Neural crest cell (in vitro differentiated cells): ENCODE measurements around the gene CA9. TPM values are rescaled to one million over a fixed set of nuclear protein-coding genes. Genes with fewer than 3 reads are reported as not detected.
A peak's percentile ranks its signal among the peaks of the same experiment; 100 is the strongest.

ENCODE experiments used
- DNase-seq: peaks from one replicate; pipeline ENCODE4 v3.0.0; 2021; ENCODE audit warnings: low read depth, mixed read lengths, low spot score
- H3K27ac Mint-ChIP-seq: one replicate; pipeline ENCODE4 v1.8.0; 2021; ENCODE audit warnings: mild to moderate bottlenecking, mixed read lengths; ENCODE audit not compliant: unreplicated experiment
- H3K27me3 Mint-ChIP-seq: 2 replicates; pipeline ENCODE4 v1.8.0; 2021; ENCODE audit warnings: low read depth, mild to moderate bottlenecking, mixed read lengths
- H3K36me3 Mint-ChIP-seq: 2 replicates; pipeline ENCODE4 v1.8.0; 2021; ENCODE audit warnings: low read depth, mild to moderate bottlenecking, mixed read lengths
- H3K4me1 Mint-ChIP-seq: 2 replicates; pipeline ENCODE4 v1.8.0; 2021; ENCODE audit warnings: mixed read lengths
- H3K4me3 Mint-ChIP-seq: one replicate; pipeline ENCODE4 v1.8.0; 2021; ENCODE audit warnings: mild to moderate bottlenecking, mixed read lengths
- H3K9me3 Mint-ChIP-seq: 2 replicates; pipeline ENCODE4 v1.8.0; 2021; ENCODE audit warnings: mixed read lengths
- microRNA-seq: library from miRNA; unstranded; fragments of <30 nt; microRNA quantifications from one replicate; pipeline ENCODE4, GENCODE V29; 2020
- total RNA-seq: library from RNA; stranded (reverse); gene quantifications from 2 replicates; pipeline ENCODE4 v1.2.1, GENCODE V29; 2021
- TF ChIP-seq, protein P1 (sequence below): fragments of 200-600 bp; sonication (generic); conservative IDR thresholded peaks from 2 replicates; pipeline ENCODE4 v1.5.0; 2021; ENCODE audit warnings: antibody characterized with exemption, mild to moderate bottlenecking

CA9 gene
- total RNA-seq, 1 donor from 2014 or later = 0.63 TPM

DNA sequence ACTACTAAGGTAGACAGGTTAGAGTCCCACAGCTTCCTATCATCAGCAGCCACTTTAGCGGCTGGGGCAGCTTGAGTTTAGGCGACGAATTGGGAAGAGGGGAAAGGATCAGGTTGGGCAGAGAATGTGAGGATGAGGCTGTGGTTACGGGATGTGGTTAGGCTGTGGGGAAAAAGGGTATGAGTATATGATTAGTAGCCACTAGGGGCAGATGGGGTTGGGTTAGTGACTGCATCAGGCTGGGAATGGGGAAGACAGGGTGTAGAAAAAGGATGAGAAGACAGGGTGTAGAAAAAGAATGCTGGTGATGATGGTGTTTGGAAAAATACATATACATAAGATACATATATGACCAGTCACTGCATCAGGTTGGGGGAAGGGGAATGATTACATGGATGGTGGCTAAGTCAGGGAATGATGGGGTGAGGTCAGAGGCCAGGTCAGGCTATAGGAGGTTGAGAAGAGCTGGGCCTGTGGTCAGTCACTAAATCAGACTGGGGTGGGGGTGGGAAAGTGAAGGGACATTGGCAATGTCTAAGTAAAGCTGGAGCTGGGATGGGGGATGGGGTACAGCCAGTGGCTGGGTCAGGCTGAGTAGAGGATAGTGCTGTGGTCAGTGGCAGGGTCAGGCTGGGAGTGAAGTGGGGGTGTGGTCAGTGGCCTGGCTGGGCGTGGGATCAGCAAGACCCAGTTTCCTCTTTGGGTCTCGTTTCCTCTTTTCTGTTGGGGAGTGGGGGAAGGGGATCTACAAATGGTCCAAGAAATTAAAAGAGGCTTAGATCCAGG is 56.2 kb downstream of the CA9 start:
- H3K27me3 Mint-ChIP-seq = no peaks in the 10 kb centered on the region
- peaks cover 9% of the 10 kb centered on the region for H3K4me1 Mint-ChIP-seq
- no peak overlapping the region for H3K4me3 Mint-ChIP-seq
- H3K27ac Mint-ChIP-seq = no peak overlapping the region
- H3K36me3 Mint-ChIP-seq = peaks cover 5% of the 10 kb centered on the region
- DNase-seq = no peak
- TF ChIP-seq, protein P1, sequence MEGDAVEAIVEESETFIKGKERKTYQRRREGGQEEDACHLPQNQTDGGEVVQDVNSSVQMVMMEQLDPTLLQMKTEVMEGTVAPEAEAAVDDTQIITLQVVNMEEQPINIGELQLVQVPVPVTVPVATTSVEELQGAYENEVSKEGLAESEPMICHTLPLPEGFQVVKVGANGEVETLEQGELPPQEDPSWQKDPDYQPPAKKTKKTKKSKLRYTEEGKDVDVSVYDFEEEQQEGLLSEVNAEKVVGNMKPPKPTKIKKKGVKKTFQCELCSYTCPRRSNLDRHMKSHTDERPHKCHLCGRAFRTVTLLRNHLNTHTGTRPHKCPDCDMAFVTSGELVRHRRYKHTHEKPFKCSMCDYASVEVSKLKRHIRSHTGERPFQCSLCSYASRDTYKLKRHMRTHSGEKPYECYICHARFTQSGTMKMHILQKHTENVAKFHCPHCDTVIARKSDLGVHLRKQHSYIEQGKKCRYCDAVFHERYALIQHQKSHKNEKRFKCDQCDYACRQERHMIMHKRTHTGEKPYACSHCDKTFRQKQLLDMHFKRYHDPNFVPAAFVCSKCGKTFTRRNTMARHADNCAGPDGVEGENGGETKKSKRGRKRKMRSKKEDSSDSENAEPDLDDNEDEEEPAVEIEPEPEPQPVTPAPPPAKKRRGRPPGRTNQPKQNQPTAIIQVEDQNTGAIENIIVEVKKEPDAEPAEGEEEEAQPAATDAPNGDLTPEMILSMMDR = peak; percentile 60
- H3K9me3 Mint-ChIP-seq = no peaks in the 10 kb centered on the region

DNA sequence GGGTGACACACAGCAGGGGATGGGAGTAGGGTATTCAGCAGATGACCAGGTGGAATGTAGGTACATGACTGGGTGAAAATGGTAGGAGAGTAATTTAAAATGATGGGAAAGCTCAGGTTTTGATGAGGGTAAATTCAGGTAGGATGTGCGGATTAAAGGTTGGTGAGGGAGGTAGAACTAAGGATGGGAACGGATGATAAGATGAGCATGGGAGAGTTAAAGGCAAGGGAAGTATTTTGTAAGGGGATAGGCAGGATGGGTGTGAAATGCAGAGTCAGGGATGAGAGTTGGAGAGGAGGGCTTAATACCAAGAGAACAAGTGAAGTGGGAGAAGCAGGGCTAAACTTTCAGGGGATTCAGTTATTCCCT is 56.7 kb downstream of the CA9 start:
- Mint-ChIP-seq H3K9me3 (no peaks in the 10 kb centered on the region), H3K27me3 (no peaks in the 10 kb centered on the region), H3K4me3 (no peak overlapping the region), H3K27ac (peak overlapping the region; percentile 64), H3K4me1 (peaks cover 9% of the 10 kb centered on the region), H3K36me3 (peaks cover 3% of the 10 kb centered on the region)
- TF ChIP-seq, protein P1 = no peak
- no peak for DNase-seq

Small RNA genes lying within 50 kb of the gene (microRNA-seq; reads per million reads assigned to microRNA genes)
- gene MIR6852 = not detected

Other genes starting within 250 kb of the CA9 start
- 17.4 and 20.1 TPM in 2 replicates for gene RUSC2, start 183.8 kb upstream of the CA9 start, total RNA-seq
- 42.7 and 47.6 TPM in 2 replicates for gene TESK1, start 68.7 kb upstream of the CA9 start, total RNA-seq
- gene CD72, start 55.5 kb upstream of the CA9 start, total RNA-seq = 1.4 and 2.0 TPM in 2 replicates
- 0.33 TPM in 1 of 2 replicates, not detected in the other for gene SIT1, start 23.0 kb upstream of the CA9 start, total RNA-seq
- gene RMRP, start 15.9 kb upstream of the CA9 start, total RNA-seq = 14,026 and 17,379 TPM in 2 replicates
- gene CCDC107, start 15.6 kb upstream of the CA9 start, total RNA-seq = 15.4 and 17.2 TPM in 2 replicates
- 27.2 and 28.0 TPM in 2 replicates for gene ARHGEF39, start 8.7 kb upstream of the CA9 start, total RNA-seq
- gene TPM2, start 16.0 kb downstream of the CA9 start, total RNA-seq = 159 and 168 TPM in 2 replicates
- gene TLN1, start 58.3 kb downstream of the CA9 start, total RNA-seq = 123 and 141 TPM in 2 replicates
- gene CREB3, start 58.7 kb downstream of the CA9 start, total RNA-seq = 35.3 and 35.9 TPM in 2 replicates
- gene GBA2, start 75.3 kb downstream of the CA9 start, total RNA-seq = 84.9 and 95.9 TPM in 2 replicates
- gene RGP1, start 75.4 kb downstream of the CA9 start, total RNA-seq = 34.7 and 34.9 TPM in 2 replicates
- gene MSMP, start 80.3 kb downstream of the CA9 start, total RNA-seq = not detected in 2 replicates
- gene NPR2, start 117.7 kb downstream of the CA9 start, total RNA-seq = 26.9 and 27.6 TPM in 2 replicates
- 1.4 TPM in 2 replicates for gene SPAG8, start 138.3 kb downstream of the CA9 start, total RNA-seq
- gene HINT2, start 141.1 kb downstream of the CA9 start, total RNA-seq = 54.1 and 60.1 TPM in 2 replicates
- gene FAM221B, start 154.8 kb downstream of the CA9 start, total RNA-seq = 0.19 and 0.43 TPM in 2 replicates
- 23.9 and 26.5 TPM in 2 replicates for gene TMEM8B, start 155.3 kb downstream of the CA9 start, total RNA-seq
- not detected in 2 replicates for gene OR13J1, start 196.5 kb downstream of the CA9 start, total RNA-seq
- not detected in 2 replicates for gene HRCT1, start 232.3 kb downstream of the CA9 start, total RNA-seq
- not detected in 2 replicates for gene SPAAR, start 235.6 kb downstream of the CA9 start, total RNA-seq